Endothelial cell of hepatic sinusoid (primary cell): Measurements from ENCODE around the gene LCMT2.

Source experiments
- in situ Hi-C: cut with HindIII; loops from 2 replicates; pipeline ENCODE4 v1.10.0; 2017; ENCODE audit warnings: low sequenced_read_pairs

The LCMT2 gene

GRCh38 chr15:43276563-43277200 is 53.7 kb downstream of the LCMT2 start:
- in situ Hi-C loops: no loop called here

GRCh38 chr15:43275740-43276562 is 54.4 kb downstream of the LCMT2 start:
- in situ Hi-C loops: no loop called here

GRCh38 chr15:43274136-43274535 is 56.2 kb downstream of the LCMT2 start:
- in situ Hi-C loops: no loop called here
